SK-N-SH (cell line): ENCODE results near the gene FZD4. TPM values are rescaled to one million over a fixed set of nuclear protein-coding genes. Genes with fewer than 3 reads are reported as not detected.

ENCODE experiments used
- CTCF ChIA-PET: fragments of 300-600, 350-600 bp; formaldehyde crosslinking; extraction: SDS; loops from one replicate; lab custom pipeline; 2021; lab: Yijun Ruan, JAX
- POLR2A ChIA-PET: fragments of 350-600 bp; sonication (Branson Sonifier 250); formaldehyde crosslinking; extraction: SDS; loops from one replicate; lab custom pipeline; 2020; ENCODE audit warnings: antibody characterized with exemption, inconsistent platforms; lab: Yijun Ruan, JAX
- DNase-seq: peaks from one replicate; pipeline ENCODE4 v3.0.0; 2012
- H2AFZ ChIP-seq: fragments of 200-600 bp; sonication (generic); 2 replicates; pipeline ENCODE4 v1.8.1; 2016; ENCODE audit warnings: antibody characterized with exemption, mild to moderate bottlenecking, low read depth
- H3F3A ChIP-seq: fragments of 200-600 bp; sonication (generic); replicated peaks from 2 replicates; pipeline ENCODE3; 2016; ENCODE audit warnings: antibody characterized with exemption, mild to moderate bottlenecking; ENCODE audit not compliant: insufficient read depth
- H3K27ac ChIP-seq, 2 experiments: fragments of 200-500 bp in 1 of 2; fragments of 200-600 bp in 1 of 2; sonication (Bioruptor generic) in 1 of 2; sonication (generic), shearing (Covaris generic) in 1 of 2; 2 replicates each; pipeline versions ENCODE4 v1.5.1 to v1.6.1; 2014 to 2016; ENCODE audit warnings: low read depth in 2 of 2, inconsistent platforms in 1 of 2, low read length in 1 of 2, mild to moderate bottlenecking in 1 of 2, mixed read lengths in 1 of 2
- H3K27me3 ChIP-seq: fragments of 200-600 bp; sonication (generic), shearing (Covaris generic); 2 replicates; pipeline ENCODE4 v1.6.1; 2016; ENCODE audit warnings: mixed run types; ENCODE audit not compliant: insufficient read depth
- H3K36me3 ChIP-seq, 2 experiments: fragments of 200-500 bp in 1 of 2; fragments of 200-600 bp in 1 of 2; sonication (Bioruptor generic) in 1 of 2; sonication (generic) in 1 of 2; replicated peaks in 1 of 2; 2 replicates each; pipeline versions ENCODE3 to v1.5.1; 2014 to 2016; ENCODE audit warnings: low read length in 1 of 2, mild to moderate bottlenecking in 1 of 2; ENCODE audit not compliant: insufficient read depth in 2 of 2, control insufficient read depth in 1 of 2
- H3K4me1 ChIP-seq, 2 experiments: fragments of 200-500 bp in 1 of 2; fragments of 200-600 bp in 1 of 2; sonication (Bioruptor generic) in 1 of 2; sonication (generic), shearing (Covaris generic) in 1 of 2; 2 replicates each; pipeline versions ENCODE4 v1.5.1 to v1.6.1; 2014 to 2016; ENCODE audit warnings: low read depth in 1 of 2, low read length in 1 of 2, mixed run types in 1 of 2; ENCODE audit not compliant: insufficient read depth in 2 of 2, control insufficient read depth in 1 of 2
- H3K4me2 ChIP-seq: fragments of 200-600 bp; sonication (generic), shearing (Covaris generic); 2 replicates; pipeline ENCODE4 v1.6.1; 2017; ENCODE audit warnings: mixed run types
- H3K4me3 ChIP-seq, 2 experiments: fragments of 200-500 bp in 1 of 2; fragments of 200-600 bp in 1 of 2; sonication (Bioruptor generic) in 1 of 2; sonication (generic), shearing (Covaris generic) in 1 of 2; 2 replicates each; pipeline versions ENCODE4 v1.5.1 to v1.8.1; 2014 to 2016; ENCODE audit warnings: low read depth in 2 of 2, inconsistent platforms in 1 of 2, low read length in 1 of 2, mild to moderate bottlenecking in 1 of 2, mixed read lengths in 1 of 2, moderate library complexity in 1 of 2
- H3K79me2 ChIP-seq: fragments of 200-600 bp; sonication (generic); 2 replicates; pipeline ENCODE4 v1.8.1; 2017; ENCODE audit warnings: mild to moderate bottlenecking; ENCODE audit not compliant: insufficient read depth
- H3K9ac ChIP-seq: fragments of 200-600 bp; sonication (generic); 2 replicates; pipeline ENCODE4 v1.6.1; 2017; ENCODE audit warnings: mixed run types
- H3K9me2 ChIP-seq: fragments of 200-600 bp; sonication (generic); 2 replicates; pipeline ENCODE4 v1.6.1; 2017; ENCODE audit warnings: mixed run types
- H3K9me3 ChIP-seq: fragments of 200-600 bp; sonication (generic); 2 replicates; pipeline ENCODE4 v1.6.1; 2017; ENCODE audit warnings: mixed run types, mild to moderate bottlenecking, moderate library complexity
- H4K20me1 ChIP-seq: fragments of 200-600 bp; sonication (generic); 2 replicates; pipeline ENCODE4 v1.6.1; 2017; ENCODE audit warnings: mild to moderate bottlenecking, mixed run types; ENCODE audit not compliant: insufficient read depth
- ELF1 ChIP-seq: IDR thresholded peaks from 2 replicates; pipeline ENCODE4 v1.4.0; 2012
- FOSL2 ChIP-seq: IDR thresholded peaks from 2 replicates; pipeline ENCODE4 v1.4.0; 2012; ENCODE audit warnings: low read depth, mild to moderate bottlenecking, moderate library complexity, borderline replicate concordance
- FOXJ3 ChIP-seq: sonication (generic); formaldehyde crosslinking; IDR thresholded peaks from 2 replicates; pipeline ENCODE4 v1.5.1; 2020; ENCODE audit warnings: mild to moderate bottlenecking, missing genetic modification reagents
- GABPA ChIP-seq: IDR thresholded peaks from 2 replicates; pipeline ENCODE4 v1.4.0; 2012; ENCODE audit warnings: low read depth, mild to moderate bottlenecking
- MEF2A ChIP-seq: IDR thresholded peaks from 2 replicates; pipeline ENCODE4 v1.4.0; 2012; ENCODE audit warnings: low read depth, borderline replicate concordance
- MXI1 ChIP-seq: IDR thresholded peaks from 2 replicates; pipeline ENCODE4 v1.6.1; 2012; ENCODE audit warnings: mild to moderate bottlenecking, low read depth, low read length, improper control_type of control experiment
- RAD21 ChIP-seq: IDR thresholded peaks from 2 replicates; pipeline ENCODE4 v1.6.1; 2012; ENCODE audit warnings: mild to moderate bottlenecking, low read length
- RCOR1 ChIP-seq: fragments of 150-350 bp; IDR thresholded peaks from 2 replicates; pipeline ENCODE4 v1.6.1; 2017; ENCODE audit warnings: antibody characterized with exemption, low read length
- RXRA ChIP-seq: IDR thresholded peaks from 2 replicates; pipeline ENCODE4 v1.4.0; 2012; ENCODE audit warnings: low read depth, mild to moderate bottlenecking, borderline replicate concordance
- SIN3A ChIP-seq: IDR thresholded peaks from 2 replicates; pipeline ENCODE4 v1.6.1; 2012; ENCODE audit warnings: low read depth, mild to moderate bottlenecking, low read length, moderate library complexity, borderline replicate concordance
- USF2 ChIP-seq: fragments of 150-350 bp; IDR thresholded peaks from 2 replicates; pipeline ENCODE4 v1.6.1; 2017; ENCODE audit warnings: antibody characterized with exemption, low read length, low read depth, borderline replicate concordance
- YY1 ChIP-seq: IDR thresholded peaks from 2 replicates; pipeline ENCODE4 v1.4.0; 2012; ENCODE audit warnings: low read depth, mild to moderate bottlenecking
- WGBS: methylation state at CpG from one replicate; pipeline ENCODE4 v1.1.6; 2017; ENCODE audit warnings: low lambda C conversion rate; 5-methylcytosine and 5-hydroxymethylcytosine counted together
- polyA plus RNA-seq, 3 experiments: library from polyadenylated mRNA; depleted of rRNA; stranded (reverse); fragments of >200 nt; gene quantifications; 2 replicates each; pipeline ENCODE4 v1.2.3, GENCODE V29; 2012
- TF ChIP-seq, protein P1 (sequence below): IDR thresholded peaks from 2 replicates; pipeline ENCODE4 v1.4.0; 2012; ENCODE audit warnings: low read depth
- TF ChIP-seq, protein P2 (sequence below): fragments of 150-350 bp; IDR thresholded peaks from 2 replicates; pipeline ENCODE4 v1.6.1; 2016; ENCODE audit warnings: mild to moderate bottlenecking, low read depth, low read length
- TF ChIP-seq, protein P3 (sequence below): IDR thresholded peaks from 2 replicates; pipeline ENCODE4 v1.6.1; 2012; ENCODE audit warnings: mild to moderate bottlenecking, low read depth, low read length, moderate library complexity
- TF ChIP-seq, protein P4 (sequence below): fragments of 200-600 bp; sonication (generic); IDR thresholded peaks from 2 replicates; pipeline ENCODE4 v1.6.1; 2017; ENCODE audit warnings: antibody characterized with exemption, mild to moderate bottlenecking, moderate library complexity

Gene FZD4
- polyA plus RNA-seq, 1 of the 3 experiments (the other 2 are of a cell fraction), result 0.72 TPM

DNA sequence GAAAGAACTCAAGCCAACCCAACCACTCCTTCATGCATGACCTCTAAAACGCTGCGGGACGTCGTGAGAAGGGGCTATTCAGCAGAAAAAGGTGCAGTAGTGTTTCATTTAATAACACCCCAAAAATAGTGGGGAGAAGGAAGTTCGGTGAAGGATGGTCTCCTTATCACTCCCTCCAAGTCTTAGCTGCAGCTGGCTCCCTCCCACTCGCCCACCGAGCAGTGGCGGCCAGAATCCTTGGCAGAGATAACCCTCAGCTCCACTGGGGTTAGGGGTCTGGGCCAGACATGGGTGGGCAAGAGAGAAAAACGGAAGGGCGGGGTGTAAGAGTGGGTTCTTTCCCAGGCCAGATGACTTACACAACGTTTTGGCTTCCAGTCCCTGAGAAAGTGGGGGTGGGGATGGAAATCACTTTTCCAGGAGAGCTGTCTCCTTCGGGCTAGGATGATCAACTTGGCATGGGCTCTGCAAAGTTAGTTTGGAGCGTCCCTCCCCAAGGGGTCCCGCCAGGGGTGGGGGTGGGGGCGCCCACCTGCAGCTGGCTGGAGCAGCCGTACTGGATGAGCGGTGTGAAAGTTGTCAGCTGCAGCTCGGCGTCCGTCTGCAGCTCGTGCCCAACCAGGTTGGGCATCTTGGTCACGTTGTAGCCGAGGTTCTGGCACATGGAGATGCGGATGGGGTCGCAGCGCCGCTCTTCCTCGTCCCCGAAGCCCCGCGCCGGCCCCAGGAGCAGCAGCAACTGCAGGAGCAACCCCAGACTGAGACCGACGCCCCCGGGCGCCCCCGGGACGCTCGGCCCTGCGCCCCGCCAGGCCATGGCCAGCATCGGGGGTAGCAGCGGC, 705 bp downstream of the FZD4 start:
- H3F3A ChIP-seq, result peaks cover 13% of the 10 kb centered on the region
- no peaks in the 10 kb centered on the region for H3K79me2 ChIP-seq
- H3K27ac ChIP-seq, result no peak overlapping the region; a peak in 1 of 4 replicates
- peak overlapping the region; percentile 96 for H3K4me2 ChIP-seq
- H3K9ac ChIP-seq, result peak overlapping the region; percentile 66
- TF ChIP-seq, protein P1, sequence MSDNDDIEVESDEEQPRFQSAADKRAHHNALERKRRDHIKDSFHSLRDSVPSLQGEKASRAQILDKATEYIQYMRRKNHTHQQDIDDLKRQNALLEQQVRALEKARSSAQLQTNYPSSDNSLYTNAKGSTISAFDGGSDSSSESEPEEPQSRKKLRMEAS, result peak; percentile 75
- TF ChIP-seq, protein P2, sequence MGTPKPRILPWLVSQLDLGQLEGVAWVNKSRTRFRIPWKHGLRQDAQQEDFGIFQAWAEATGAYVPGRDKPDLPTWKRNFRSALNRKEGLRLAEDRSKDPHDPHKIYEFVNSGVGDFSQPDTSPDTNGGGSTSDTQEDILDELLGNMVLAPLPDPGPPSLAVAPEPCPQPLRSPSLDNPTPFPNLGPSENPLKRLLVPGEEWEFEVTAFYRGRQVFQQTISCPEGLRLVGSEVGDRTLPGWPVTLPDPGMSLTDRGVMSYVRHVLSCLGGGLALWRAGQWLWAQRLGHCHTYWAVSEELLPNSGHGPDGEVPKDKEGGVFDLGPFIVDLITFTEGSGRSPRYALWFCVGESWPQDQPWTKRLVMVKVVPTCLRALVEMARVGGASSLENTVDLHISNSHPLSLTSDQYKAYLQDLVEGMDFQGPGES, result no peak
- no peaks in the 10 kb centered on the region for H3K9me2 ChIP-seq
- H3K9me3 ChIP-seq, result no peaks in the 10 kb centered on the region
- H3K36me3 ChIP-seq, result peaks cover 5 to 17% of the 10 kb centered on the region in 2 experiments
- peak overlapping the region; percentile 63; the same call in 1 of the 2 replicates for H2AFZ ChIP-seq
- ChIA-PET POLR2A (no interaction called here), CTCF (interaction anchor here (1.2 to 4.2 kb wide), 5 partner anchors 12 to 41 kb away, joined by 4 to 20 read pairs (median 6); no protein-coding TSS in a partner anchor)
- peaks cover 9 to 32% of the 10 kb centered on the region in 2 experiments; a peak in 2 of 4 replicates for H3K4me1 ChIP-seq
- peak overlapping the region; percentile 65 to 71 for H3K4me3 ChIP-seq
- no peaks in the 10 kb centered on the region for H4K20me1 ChIP-seq
- WGBS, result 70% methylated on average over 10 of the region's 43 CpGs
- H3K27me3 ChIP-seq, result no peaks in the 10 kb centered on the region
- DNase-seq, result peak; percentile 71

DNA sequence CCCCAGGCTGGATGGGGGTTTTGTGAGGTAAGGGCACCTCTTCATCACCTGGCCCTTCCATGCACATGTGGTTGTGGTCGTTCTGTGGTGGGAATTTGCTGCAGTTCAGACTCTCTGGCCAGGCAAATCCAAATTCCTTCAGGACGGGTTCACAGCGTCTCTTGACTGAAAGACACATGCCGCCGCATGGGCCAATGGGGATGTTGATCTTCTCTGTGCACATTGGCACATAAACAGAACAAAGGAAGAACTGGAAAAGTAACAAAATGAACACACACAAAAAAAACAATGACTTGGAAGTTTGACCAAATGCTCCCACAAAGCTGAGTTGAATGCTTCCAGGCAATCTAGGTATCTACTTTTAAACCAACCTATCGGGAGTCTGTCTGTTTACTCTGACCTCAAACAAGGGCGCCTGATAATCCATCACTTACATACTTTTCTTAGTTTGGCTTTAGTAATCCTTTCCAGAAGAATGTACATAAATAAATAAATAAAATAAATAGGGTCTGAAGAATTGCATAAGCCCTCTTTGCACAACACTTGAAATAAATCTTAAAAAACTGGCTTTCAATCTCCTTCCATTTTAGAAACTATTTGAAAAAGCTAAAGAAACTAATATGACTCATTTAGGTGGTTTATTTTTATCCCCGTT, 2.8 kb downstream of the FZD4 start:
- Histone ChIP-seq H3K4me3 (no peak overlapping the region), H3K9ac (no peak overlapping the region), H3K36me3 (peaks cover 5 to 17% of the 10 kb centered on the region in 2 experiments), H3K9me3 (no peaks in the 10 kb centered on the region), H3K27ac (no peak overlapping the region), H3K27me3 (no peaks in the 10 kb centered on the region), H3K4me2 (peak overlapping the region; percentile 16; the same call in 1 of the 2 replicates), H3K9me2 (no peaks in the 10 kb centered on the region), H2AFZ (no peak overlapping the region), H3K79me2 (no peaks in the 10 kb centered on the region; the same call in 1 of the 2 replicates), H3F3A (peaks cover 13% of the 10 kb centered on the region), H3K4me1 (peaks cover 9 to 30% of the 10 kb centered on the region in 2 experiments; a peak in 2 of 4 replicates), H4K20me1 (no peaks in the 10 kb centered on the region)
- POLR2A ChIA-PET, result no interaction called here
- CTCF ChIA-PET, result interaction anchor here (1.2 to 1.4 kb wide), 2 partner anchors 83 to 401 kb away, joined by 3 read pairs; no protein-coding TSS in a partner anchor
- DNase-seq, result no peak
- 90% methylated on average over 8 of the region's 8 CpGs for WGBS
- TF ChIP-seq RXRA (no peak), FOXJ3 (CRISPR knock-in tag) (no peak), MXI1 (no peak), ELF1 (no peak), RAD21 (no peak), GABPA (no peak), RCOR1 (no peak), SIN3A (no peak), USF2 (no peak), YY1 (no peak), MEF2A (no peak), FOSL2 (no peak)
- TF ChIP-seq, protein P3, sequence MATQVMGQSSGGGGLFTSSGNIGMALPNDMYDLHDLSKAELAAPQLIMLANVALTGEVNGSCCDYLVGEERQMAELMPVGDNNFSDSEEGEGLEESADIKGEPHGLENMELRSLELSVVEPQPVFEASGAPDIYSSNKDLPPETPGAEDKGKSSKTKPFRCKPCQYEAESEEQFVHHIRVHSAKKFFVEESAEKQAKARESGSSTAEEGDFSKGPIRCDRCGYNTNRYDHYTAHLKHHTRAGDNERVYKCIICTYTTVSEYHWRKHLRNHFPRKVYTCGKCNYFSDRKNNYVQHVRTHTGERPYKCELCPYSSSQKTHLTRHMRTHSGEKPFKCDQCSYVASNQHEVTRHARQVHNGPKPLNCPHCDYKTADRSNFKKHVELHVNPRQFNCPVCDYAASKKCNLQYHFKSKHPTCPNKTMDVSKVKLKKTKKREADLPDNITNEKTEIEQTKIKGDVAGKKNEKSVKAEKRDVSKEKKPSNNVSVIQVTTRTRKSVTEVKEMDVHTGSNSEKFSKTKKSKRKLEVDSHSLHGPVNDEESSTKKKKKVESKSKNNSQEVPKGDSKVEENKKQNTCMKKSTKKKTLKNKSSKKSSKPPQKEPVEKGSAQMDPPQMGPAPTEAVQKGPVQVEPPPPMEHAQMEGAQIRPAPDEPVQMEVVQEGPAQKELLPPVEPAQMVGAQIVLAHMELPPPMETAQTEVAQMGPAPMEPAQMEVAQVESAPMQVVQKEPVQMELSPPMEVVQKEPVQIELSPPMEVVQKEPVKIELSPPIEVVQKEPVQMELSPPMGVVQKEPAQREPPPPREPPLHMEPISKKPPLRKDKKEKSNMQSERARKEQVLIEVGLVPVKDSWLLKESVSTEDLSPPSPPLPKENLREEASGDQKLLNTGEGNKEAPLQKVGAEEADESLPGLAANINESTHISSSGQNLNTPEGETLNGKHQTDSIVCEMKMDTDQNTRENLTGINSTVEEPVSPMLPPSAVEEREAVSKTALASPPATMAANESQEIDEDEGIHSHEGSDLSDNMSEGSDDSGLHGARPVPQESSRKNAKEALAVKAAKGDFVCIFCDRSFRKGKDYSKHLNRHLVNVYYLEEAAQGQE, result no peak
- TF ChIP-seq, protein P1, result no peak
- TF ChIP-seq, protein P4, sequence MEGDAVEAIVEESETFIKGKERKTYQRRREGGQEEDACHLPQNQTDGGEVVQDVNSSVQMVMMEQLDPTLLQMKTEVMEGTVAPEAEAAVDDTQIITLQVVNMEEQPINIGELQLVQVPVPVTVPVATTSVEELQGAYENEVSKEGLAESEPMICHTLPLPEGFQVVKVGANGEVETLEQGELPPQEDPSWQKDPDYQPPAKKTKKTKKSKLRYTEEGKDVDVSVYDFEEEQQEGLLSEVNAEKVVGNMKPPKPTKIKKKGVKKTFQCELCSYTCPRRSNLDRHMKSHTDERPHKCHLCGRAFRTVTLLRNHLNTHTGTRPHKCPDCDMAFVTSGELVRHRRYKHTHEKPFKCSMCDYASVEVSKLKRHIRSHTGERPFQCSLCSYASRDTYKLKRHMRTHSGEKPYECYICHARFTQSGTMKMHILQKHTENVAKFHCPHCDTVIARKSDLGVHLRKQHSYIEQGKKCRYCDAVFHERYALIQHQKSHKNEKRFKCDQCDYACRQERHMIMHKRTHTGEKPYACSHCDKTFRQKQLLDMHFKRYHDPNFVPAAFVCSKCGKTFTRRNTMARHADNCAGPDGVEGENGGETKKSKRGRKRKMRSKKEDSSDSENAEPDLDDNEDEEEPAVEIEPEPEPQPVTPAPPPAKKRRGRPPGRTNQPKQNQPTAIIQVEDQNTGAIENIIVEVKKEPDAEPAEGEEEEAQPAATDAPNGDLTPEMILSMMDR, result no peak
